Activated CD8-positive, alpha-beta T cell treated with anti-CD3 and anti-CD28 coated beads for 36 hours (primary cell): ENCODE measurements around the gene CACNA1S. TPM values are rescaled to one million over a fixed set of nuclear protein-coding genes. Genes with fewer than 3 reads are reported as not detected.

Experiments
- ATAC-seq: fragments of 200-7000 bp; cut with Tn5 transposase; one replicate; pipeline ENCODE4 v1.10.0; 2021; ENCODE audit warnings: mild to moderate bottlenecking, moderate library complexity
- CTCF ChIA-PET: fragments of 350-600 bp; sonication (Branson Sonifier 250); formaldehyde crosslinking; loops from one replicate; lab custom pipeline; 2021; ENCODE audit warnings: antibody characterized with exemption; lab: Charles Lee
- POLR2A ChIA-PET: fragments of 350-600 bp; sonication (Branson Sonifier 250); formaldehyde crosslinking; loops from one replicate; lab custom pipeline; 2021; ENCODE audit warnings: antibody characterized with exemption; lab: Charles Lee
- DNase-seq: peaks from one replicate; pipeline ENCODE4 v3.0.0-alpha.2; 2020
- H3K27ac Mint-ChIP-seq: one replicate; pipeline ENCODE4 v1.8.0; 2021; ENCODE audit warnings: mild to moderate bottlenecking, mixed read lengths
- H3K27me3 Mint-ChIP-seq: one replicate; pipeline ENCODE4 v1.8.0; 2021; ENCODE audit warnings: mixed read lengths
- H3K36me3 Mint-ChIP-seq: one replicate; pipeline ENCODE4 v1.8.0; 2021; ENCODE audit warnings: low read depth, mixed read lengths
- H3K4me1 Mint-ChIP-seq: one replicate; pipeline ENCODE4 v1.8.0; 2021; ENCODE audit warnings: low read depth, mixed read lengths
- H3K4me3 Mint-ChIP-seq: one replicate; pipeline ENCODE4 v1.8.0; 2021; ENCODE audit warnings: mild to moderate bottlenecking, moderate library complexity, mixed read lengths
- H3K9me3 Mint-ChIP-seq: one replicate; pipeline ENCODE4 v1.8.0; 2021; ENCODE audit warnings: mixed read lengths
- intact Hi-C: fragments of 100-400 bp; cut with micrococcal nuclease; formaldehyde crosslinking; loops from one replicate; pipeline ENCODE4 v1.10.0; 2022
- total RNA-seq, 2 experiments: library from RNA; stranded (reverse); gene quantifications; one replicate each; pipeline ENCODE4 v1.2.3, GENCODE V29; 2021
- TF ChIP-seq, protein P1 (sequence below): fragments of 200-600 bp; IDR thresholded peaks from one replicate; pipeline ENCODE4 v1.8.0; 2022; ENCODE audit warnings: antibody characterized with exemption, mild to moderate bottlenecking

CACNA1S gene
- total RNA-seq, 2 experiments from 2014 or later, result not detected

DNA sequence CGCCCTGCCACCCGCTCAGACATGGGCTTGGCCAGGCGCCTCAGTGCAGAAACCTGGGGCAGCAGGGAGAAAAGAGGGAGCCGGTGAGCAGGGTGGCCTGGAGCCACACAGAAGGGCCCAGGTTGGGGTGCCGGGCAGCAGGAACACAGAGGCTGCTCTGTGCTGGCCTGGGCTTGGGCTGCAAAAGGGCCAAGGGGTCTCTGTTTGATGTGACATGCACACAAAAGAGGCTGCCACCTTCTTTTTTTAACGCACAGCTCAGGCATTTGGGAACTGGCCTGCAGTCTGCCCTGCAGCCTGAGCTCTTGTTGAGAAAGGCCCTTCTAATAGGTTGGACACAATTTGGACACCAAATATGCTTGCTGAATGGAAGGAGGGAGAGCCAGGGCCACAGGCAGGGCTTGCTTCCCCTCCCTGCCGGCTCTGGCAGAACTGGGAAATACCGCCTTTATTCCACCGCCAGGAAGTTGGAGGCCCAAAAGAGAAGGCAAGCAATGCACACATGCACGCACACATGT, 121.1 kb downstream of the CACNA1S start:
- ChIA-PET POLR2A (no interaction called here), CTCF (interaction anchor here (1.0 to 4.0 kb wide), 4 partner anchors 12 to 35 kb away, joined by 4 to 29 read pairs (median 9); no protein-coding TSS in a partner anchor)
- Mint-ChIP-seq H3K9me3 (no peaks in the 10 kb centered on the region), H3K4me1 (no peaks in the 10 kb centered on the region), H3K4me3 (no peak overlapping the region), H3K27me3 (no peaks in the 10 kb centered on the region), H3K27ac (no peak overlapping the region), H3K36me3 (peaks cover 44% of the 10 kb centered on the region)
- TF ChIP-seq, protein P1, sequence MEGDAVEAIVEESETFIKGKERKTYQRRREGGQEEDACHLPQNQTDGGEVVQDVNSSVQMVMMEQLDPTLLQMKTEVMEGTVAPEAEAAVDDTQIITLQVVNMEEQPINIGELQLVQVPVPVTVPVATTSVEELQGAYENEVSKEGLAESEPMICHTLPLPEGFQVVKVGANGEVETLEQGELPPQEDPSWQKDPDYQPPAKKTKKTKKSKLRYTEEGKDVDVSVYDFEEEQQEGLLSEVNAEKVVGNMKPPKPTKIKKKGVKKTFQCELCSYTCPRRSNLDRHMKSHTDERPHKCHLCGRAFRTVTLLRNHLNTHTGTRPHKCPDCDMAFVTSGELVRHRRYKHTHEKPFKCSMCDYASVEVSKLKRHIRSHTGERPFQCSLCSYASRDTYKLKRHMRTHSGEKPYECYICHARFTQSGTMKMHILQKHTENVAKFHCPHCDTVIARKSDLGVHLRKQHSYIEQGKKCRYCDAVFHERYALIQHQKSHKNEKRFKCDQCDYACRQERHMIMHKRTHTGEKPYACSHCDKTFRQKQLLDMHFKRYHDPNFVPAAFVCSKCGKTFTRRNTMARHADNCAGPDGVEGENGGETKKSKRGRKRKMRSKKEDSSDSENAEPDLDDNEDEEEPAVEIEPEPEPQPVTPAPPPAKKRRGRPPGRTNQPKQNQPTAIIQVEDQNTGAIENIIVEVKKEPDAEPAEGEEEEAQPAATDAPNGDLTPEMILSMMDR, result no peak
- intact Hi-C loops, result no loop called here
- DNase-seq, result no peak
- no peak for ATAC-seq

- intact Hi-C loops, result no loop called here
- no peaks in the 10 kb centered on the region for H3K4me1 Mint-ChIP-seq
- TF ChIP-seq, protein P1, result no peak
- H3K27ac Mint-ChIP-seq, result no peak overlapping the region
- H3K36me3 Mint-ChIP-seq, result peaks cover 42% of the 10 kb centered on the region
- CTCF ChIA-PET, result interaction anchor here (0.5 to 4.0 kb wide), 5 partner anchors 11 to 368 kb away, joined by 3 to 29 read pairs (median 4); no protein-coding TSS in a partner anchor
- POLR2A ChIA-PET, result interaction anchor here (1.0 to 1.1 kb wide), 2 partner anchors 10 kb away, joined by 3 to 4 read pairs; no protein-coding TSS in a partner anchor
- ATAC-seq, result no peak
- H3K27me3 Mint-ChIP-seq, result no peaks in the 10 kb centered on the region
- no peak overlapping the region for H3K4me3 Mint-ChIP-seq
- no peak for DNase-seq
- no peaks in the 10 kb centered on the region for H3K9me3 Mint-ChIP-seq
These were observed 122.1 kb downstream of the CACNA1S start for GRCh38 chr1:200990114-200990513.

Other genes starting within 250 kb of the CACNA1S start
- under 1 TPM; 0.29 to 0.34 TPM for gene GPR25, start 239.4 kb downstream of the CACNA1S start, total RNA-seq
- gene INAVA, start 217.5 kb downstream of the CACNA1S start, total RNA-seq, result not detected
- 10 to 100 TPM; 93.5 to 94.0 TPM for gene KIF21B, start 88.7 kb downstream of the CACNA1S start, total RNA-seq
- gene ASCL5, start 14.8 kb upstream of the CACNA1S start, total RNA-seq, result under 1 TPM; 0.29 to 0.36 TPM
- 10 to 100 TPM; 28.7 to 30.6 TPM for gene TMEM9, start 42.0 kb upstream of the CACNA1S start, total RNA-seq
- gene IGFN1, start 78.4 kb upstream of the CACNA1S start, total RNA-seq, result not detected
- gene PKP1, start 171.1 kb upstream of the CACNA1S start, total RNA-seq, result not detected